ENCODE data around the gene PNN. TPM values are rescaled to one million over a fixed set of nuclear protein-coding genes. Genes with fewer than 3 reads are reported as not detected.
"Not testable (repeated sequence)": the region's sequence is repeated elsewhere in the genome, so short reads cannot be mapped to it uniquely, and the experiment has no call there.

The PNN gene
- total RNA-seq, 1 experiment from 2014 or later: 93.5 TPM

DNA sequence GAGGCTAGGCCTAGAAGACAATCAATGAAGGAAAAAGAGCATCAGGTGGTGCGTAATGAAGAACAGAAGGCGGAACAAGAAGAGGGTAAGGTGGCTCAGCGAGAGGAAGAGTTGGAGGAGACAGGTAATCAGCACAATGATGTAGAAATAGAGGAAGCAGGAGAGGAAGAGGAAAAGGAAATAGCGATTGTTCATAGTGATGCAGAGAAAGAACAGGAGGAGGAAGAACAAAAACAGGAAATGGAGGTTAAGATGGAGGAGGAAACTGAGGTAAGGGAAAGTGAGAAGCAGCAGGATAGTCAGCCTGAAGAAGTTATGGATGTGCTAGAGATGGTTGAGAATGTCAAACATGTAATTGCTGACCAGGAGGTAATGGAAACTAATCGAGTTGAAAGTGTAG, 5.5 kb downstream of the PNN start:
- H3K36me3 Mint-ChIP-seq (ENCODE audit: insufficient read depth, unreplicated experiment): peaks cover 45% of the 10 kb centered on the region
- BruUV-seq (replicated peaks): no TSS peak
- H3K27ac Mint-ChIP-seq (ENCODE audit: unreplicated experiment): no peak overlapping the region
- TF ChIP-seq, protein P1, sequence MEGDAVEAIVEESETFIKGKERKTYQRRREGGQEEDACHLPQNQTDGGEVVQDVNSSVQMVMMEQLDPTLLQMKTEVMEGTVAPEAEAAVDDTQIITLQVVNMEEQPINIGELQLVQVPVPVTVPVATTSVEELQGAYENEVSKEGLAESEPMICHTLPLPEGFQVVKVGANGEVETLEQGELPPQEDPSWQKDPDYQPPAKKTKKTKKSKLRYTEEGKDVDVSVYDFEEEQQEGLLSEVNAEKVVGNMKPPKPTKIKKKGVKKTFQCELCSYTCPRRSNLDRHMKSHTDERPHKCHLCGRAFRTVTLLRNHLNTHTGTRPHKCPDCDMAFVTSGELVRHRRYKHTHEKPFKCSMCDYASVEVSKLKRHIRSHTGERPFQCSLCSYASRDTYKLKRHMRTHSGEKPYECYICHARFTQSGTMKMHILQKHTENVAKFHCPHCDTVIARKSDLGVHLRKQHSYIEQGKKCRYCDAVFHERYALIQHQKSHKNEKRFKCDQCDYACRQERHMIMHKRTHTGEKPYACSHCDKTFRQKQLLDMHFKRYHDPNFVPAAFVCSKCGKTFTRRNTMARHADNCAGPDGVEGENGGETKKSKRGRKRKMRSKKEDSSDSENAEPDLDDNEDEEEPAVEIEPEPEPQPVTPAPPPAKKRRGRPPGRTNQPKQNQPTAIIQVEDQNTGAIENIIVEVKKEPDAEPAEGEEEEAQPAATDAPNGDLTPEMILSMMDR (IDR thresholded peaks at IDR 0.05; ENCODE audit: unreplicated experiment): no peak
- no peaks in the 10 kb centered on the region for H3K27me3 Mint-ChIP-seq (ENCODE audit: unreplicated experiment)
- H3K4me1 Mint-ChIP-seq (ENCODE audit: low read depth, unreplicated experiment): peaks cover 18% of the 10 kb centered on the region
- intact Hi-C loops (cut with micrococcal nuclease; ENCODE audit: unreplicated experiment): no loop called here
- CTCF ChIA-PET: no interaction called here
- no peaks in the 10 kb centered on the region for H3K9me3 Mint-ChIP-seq (ENCODE audit: low read depth, unreplicated experiment)
- no peak for DNase-seq
- no peak overlapping the region for H3K4me3 Mint-ChIP-seq (ENCODE audit: low read depth, unreplicated experiment)

DNA sequence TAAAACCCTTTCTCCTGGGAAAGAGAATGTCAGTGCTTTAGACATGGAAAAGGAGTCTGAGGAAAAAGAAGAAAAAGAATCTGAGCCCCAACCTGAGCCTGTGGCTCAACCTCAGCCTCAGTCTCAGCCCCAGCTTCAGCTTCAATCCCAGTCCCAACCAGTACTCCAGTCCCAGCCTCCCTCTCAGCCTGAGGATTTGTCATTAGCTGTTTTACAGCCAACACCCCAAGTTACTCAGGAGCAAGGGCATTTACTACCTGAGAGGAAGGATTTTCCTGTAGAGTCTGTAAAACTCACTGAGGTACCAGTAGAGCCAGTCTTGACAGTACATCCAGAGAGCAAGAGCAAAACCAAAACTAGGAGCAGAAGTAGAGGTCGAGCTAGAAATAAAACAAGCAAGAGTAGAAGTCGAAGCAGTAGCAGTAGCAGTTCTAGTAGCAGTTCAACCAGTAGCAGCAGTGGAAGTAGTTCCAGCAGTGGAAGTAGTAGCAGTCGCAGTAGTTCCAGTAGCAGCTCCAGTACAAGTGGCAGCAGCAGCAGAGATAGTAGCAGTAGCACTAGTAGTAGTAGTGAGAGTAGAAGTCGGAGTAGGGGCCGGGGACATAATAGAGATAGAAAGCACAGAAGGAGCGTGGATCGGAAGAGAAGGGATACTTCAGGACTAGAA, 6.1 kb downstream of the PNN start:
- intact Hi-C loops (cut with micrococcal nuclease; ENCODE audit: unreplicated experiment): no loop called here
- Mint-ChIP-seq H3K27me3 (ENCODE audit: unreplicated experiment) (no peaks in the 10 kb centered on the region), H3K9me3 (ENCODE audit: low read depth, unreplicated experiment) (no peaks in the 10 kb centered on the region), H3K4me1 (ENCODE audit: low read depth, unreplicated experiment) (peaks cover 18% of the 10 kb centered on the region), H3K27ac (ENCODE audit: unreplicated experiment) (no peak overlapping the region), H3K4me3 (ENCODE audit: low read depth, unreplicated experiment) (no peak overlapping the region), H3K36me3 (ENCODE audit: insufficient read depth, unreplicated experiment) (peaks cover 42% of the 10 kb centered on the region)
- DNase-seq: no peak
- TF ChIP-seq, protein P1 (IDR thresholded peaks at IDR 0.05; ENCODE audit: unreplicated experiment): no peak
- TSS peak; percentile 8 for BruUV-seq (replicated peaks)
- CTCF ChIA-PET: no interaction called here

DNA sequence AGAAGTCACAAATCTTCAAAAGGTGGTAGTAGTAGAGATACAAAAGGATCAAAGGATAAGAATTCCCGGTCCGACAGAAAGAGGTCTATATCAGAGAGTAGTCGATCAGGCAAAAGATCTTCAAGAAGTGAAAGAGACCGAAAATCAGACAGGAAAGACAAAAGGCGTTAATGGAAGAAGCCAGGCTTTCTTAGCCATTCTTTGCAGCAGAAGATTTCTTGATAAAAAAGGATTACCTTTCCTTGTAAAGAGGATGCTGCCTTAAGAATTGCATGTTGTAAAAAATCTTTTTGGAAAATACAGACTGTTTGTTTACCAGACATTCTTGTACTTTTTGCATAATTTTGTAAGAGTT, 6.6 kb downstream of the PNN start:
- peaks cover 17% of the 10 kb centered on the region for H3K4me1 Mint-ChIP-seq (ENCODE audit: low read depth, unreplicated experiment)
- TF ChIP-seq, protein P1 (IDR thresholded peaks at IDR 0.05; ENCODE audit: unreplicated experiment): no peak
- no peak overlapping the region for H3K27ac Mint-ChIP-seq (ENCODE audit: unreplicated experiment)
- no peak for DNase-seq
- H3K36me3 Mint-ChIP-seq (ENCODE audit: insufficient read depth, unreplicated experiment): peaks cover 42% of the 10 kb centered on the region
- intact Hi-C loops (cut with micrococcal nuclease; ENCODE audit: unreplicated experiment): no loop called here
- CTCF ChIA-PET: no interaction called here
- no peaks in the 10 kb centered on the region for H3K27me3 Mint-ChIP-seq (ENCODE audit: unreplicated experiment)
- H3K4me3 Mint-ChIP-seq (ENCODE audit: low read depth, unreplicated experiment): no peak overlapping the region
- no peaks in the 10 kb centered on the region for H3K9me3 Mint-ChIP-seq (ENCODE audit: low read depth, unreplicated experiment)
- no TSS peak for BruUV-seq (replicated peaks)

DNA sequence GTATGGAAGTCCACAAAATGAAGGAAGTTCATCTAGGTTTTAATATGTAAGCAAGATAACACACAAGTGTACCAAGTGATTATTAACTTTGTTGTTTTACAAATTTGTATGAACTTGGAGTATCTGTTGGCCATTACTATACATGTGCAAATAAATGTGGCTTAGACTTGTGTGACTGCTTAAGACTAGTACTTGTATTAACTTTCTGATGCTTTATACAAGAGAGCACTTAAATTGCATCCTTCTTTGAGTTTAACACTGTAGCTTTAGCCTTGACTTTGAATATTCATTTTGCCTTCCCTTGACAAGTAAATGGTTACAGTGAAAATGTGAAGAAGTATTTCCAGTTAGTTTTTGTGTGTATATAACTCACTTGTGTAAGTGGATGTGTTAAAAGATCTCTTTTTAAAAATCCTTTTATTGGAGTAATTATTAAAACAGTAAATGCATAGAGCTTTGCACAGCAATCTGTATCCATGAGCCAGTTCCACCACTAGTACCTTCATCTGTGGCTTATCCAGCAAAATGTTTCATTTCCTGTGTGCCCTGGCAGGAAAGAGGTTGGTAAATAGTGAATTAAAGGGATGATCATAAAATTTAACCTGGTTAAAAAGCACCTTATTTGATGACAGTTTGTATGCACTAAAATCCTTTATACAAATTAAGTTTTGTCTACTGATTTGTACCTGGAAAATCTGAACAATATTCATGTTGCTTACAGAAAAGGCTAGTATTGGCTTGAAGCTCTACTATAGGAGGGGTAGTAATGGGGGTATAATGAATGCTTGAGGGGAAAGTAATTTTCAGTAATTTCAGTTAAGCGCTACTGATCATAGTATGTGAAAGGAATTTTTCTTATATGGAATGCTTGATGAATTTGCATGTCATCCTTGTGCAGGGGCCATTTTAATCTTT, 8.0 kb downstream of the PNN start:
- TF ChIP-seq, protein P1 (IDR thresholded peaks at IDR 0.05; ENCODE audit: unreplicated experiment): no peak
- Mint-ChIP-seq H3K27me3 (ENCODE audit: unreplicated experiment) (no peaks in the 10 kb centered on the region), H3K36me3 (ENCODE audit: insufficient read depth, unreplicated experiment) (peaks cover 35% of the 10 kb centered on the region), H3K4me1 (ENCODE audit: low read depth, unreplicated experiment) (peaks cover 8% of the 10 kb centered on the region), H3K9me3 (ENCODE audit: low read depth, unreplicated experiment) (no peaks in the 10 kb centered on the region), H3K4me3 (ENCODE audit: low read depth, unreplicated experiment) (no peak overlapping the region), H3K27ac (ENCODE audit: unreplicated experiment) (no peak overlapping the region)
- DNase-seq: no peak
- BruUV-seq (replicated peaks): no TSS peak
- intact Hi-C loops (cut with micrococcal nuclease; ENCODE audit: unreplicated experiment): no loop called here
- CTCF ChIA-PET: interaction anchor here (0.6 kb wide), 1 partner anchor 15 kb away, joined by 3 read pairs; no protein-coding TSS in a partner anchor

DNA sequence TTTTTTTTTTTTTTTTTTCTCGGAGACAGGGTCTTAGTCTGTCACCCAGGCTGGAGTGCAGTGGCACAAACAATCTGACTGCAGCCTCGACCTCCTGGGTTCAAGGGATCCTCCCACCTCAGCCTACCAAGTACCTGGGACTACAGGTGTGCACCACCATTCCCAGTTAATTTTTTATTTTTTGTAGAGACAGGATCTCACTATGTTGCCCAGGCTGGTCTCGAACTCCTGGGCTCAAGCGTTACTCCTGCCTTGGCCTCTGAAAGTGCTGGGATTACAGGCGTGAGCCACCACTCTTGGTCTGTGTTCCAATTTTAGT, 8.6 kb downstream of the PNN start:
- H3K27ac Mint-ChIP-seq (ENCODE audit: unreplicated experiment); H3K4me1 Mint-ChIP-seq (ENCODE audit: low read depth, unreplicated experiment); DNase-seq; H3K27me3 Mint-ChIP-seq (ENCODE audit: unreplicated experiment); BruUV-seq (replicated peaks); CTCF ChIA-PET; H3K4me3 Mint-ChIP-seq (ENCODE audit: low read depth, unreplicated experiment); intact Hi-C loops (cut with micrococcal nuclease; ENCODE audit: unreplicated experiment); H3K9me3 Mint-ChIP-seq (ENCODE audit: low read depth, unreplicated experiment): not testable (repeated sequence)
- H3K36me3 Mint-ChIP-seq (ENCODE audit: insufficient read depth, unreplicated experiment): peaks cover 29% of the 10 kb centered on the region

Measured in Calu3 (cell line).